Measurements from ENCODE around the gene BBX.

Gene BBX

DNA sequence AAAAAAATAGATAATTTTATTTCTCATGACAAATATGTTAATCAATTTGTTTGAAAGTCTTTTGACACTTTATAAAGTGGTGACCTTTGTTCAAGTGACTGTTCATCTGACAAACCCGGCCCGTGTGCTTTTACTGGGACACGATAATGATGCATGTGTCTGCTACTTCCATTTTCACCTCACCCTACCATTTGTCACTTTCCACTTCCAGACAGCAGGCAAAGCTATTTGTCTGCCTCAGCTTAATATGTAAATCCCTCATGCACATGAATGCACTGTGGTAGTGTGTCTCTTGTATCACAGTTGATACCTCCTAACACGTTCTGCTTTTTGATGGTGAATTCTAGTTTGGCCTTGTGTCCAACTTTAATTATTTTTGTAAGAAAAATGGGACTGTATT lies 204.3 kb downstream of the BBX start:
- Histone ChIP-seq H3K27ac (no peak overlapping the region), H3K4me3 (ENCODE audit: low read depth, low read length) (no peak overlapping the region), H3K9me3 (ENCODE audit: control insufficient read depth, low read length) (no peaks in the 10 kb centered on the region), H3K9ac (no peak overlapping the region), H3K4me2 (ENCODE audit: low read length) (no peak overlapping the region), H3K4me1 (no peaks in the 10 kb centered on the region), H3K27me3 (ENCODE audit: control insufficient read depth, insufficient read depth, low read length) (no peaks in the 10 kb centered on the region), H3K36me3 (ENCODE audit: control insufficient read depth, insufficient read depth, low read length) (no peaks in the 10 kb centered on the region), H3K79me2 (no peaks in the 10 kb centered on the region), H2AFZ (no peak overlapping the region)
- TF ChIP-seq, protein P1, sequence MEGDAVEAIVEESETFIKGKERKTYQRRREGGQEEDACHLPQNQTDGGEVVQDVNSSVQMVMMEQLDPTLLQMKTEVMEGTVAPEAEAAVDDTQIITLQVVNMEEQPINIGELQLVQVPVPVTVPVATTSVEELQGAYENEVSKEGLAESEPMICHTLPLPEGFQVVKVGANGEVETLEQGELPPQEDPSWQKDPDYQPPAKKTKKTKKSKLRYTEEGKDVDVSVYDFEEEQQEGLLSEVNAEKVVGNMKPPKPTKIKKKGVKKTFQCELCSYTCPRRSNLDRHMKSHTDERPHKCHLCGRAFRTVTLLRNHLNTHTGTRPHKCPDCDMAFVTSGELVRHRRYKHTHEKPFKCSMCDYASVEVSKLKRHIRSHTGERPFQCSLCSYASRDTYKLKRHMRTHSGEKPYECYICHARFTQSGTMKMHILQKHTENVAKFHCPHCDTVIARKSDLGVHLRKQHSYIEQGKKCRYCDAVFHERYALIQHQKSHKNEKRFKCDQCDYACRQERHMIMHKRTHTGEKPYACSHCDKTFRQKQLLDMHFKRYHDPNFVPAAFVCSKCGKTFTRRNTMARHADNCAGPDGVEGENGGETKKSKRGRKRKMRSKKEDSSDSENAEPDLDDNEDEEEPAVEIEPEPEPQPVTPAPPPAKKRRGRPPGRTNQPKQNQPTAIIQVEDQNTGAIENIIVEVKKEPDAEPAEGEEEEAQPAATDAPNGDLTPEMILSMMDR (IDR thresholded peaks at IDR 0.05): no peak

- Histone ChIP-seq H3K27ac (no peak overlapping the region), H3K4me2 (ENCODE audit: low read length) (no peak overlapping the region), H3K9ac (no peak overlapping the region), H3K79me2 (no peaks in the 10 kb centered on the region), H3K4me3 (ENCODE audit: low read depth, low read length) (no peak overlapping the region), H3K4me1 (no peaks in the 10 kb centered on the region), H3K36me3 (ENCODE audit: control insufficient read depth, insufficient read depth, low read length) (no peaks in the 10 kb centered on the region), H2AFZ (no peak overlapping the region), H3K27me3 (ENCODE audit: control insufficient read depth, insufficient read depth, low read length) (no peaks in the 10 kb centered on the region), H3K9me3 (ENCODE audit: control insufficient read depth, low read length) (no peaks in the 10 kb centered on the region)
- TF ChIP-seq, protein P1 (IDR thresholded peaks at IDR 0.05): no peak
These were observed 206.9 kb downstream of the BBX start for GRCh38 chr3:107729686-107730085.

DNA sequence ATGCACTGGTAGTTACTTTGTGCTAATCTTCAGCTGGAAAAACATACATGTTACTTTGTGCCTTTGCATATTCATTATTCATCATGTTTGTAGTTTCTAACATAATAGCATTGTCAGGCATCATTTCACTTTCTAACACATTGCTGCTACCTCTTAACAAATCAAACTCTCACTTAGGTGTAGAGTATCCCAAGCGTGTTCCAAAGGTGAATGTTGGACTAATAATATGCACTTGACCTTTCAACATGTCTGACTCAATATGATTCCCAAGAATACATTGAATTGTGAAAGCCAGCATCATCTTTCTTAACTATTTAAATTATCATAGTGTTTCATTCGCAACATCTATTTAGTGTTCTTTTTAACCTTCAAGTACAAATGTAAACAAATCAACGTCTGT lies 211.6 kb downstream of the BBX start:
- Histone ChIP-seq H3K4me1 (peaks cover 5% of the 10 kb centered on the region), H3K4me3 (ENCODE audit: low read depth, low read length) (no peak overlapping the region), H3K4me2 (ENCODE audit: low read length) (no peak overlapping the region), H3K79me2 (no peaks in the 10 kb centered on the region), H2AFZ (no peak overlapping the region), H3K27me3 (ENCODE audit: control insufficient read depth, insufficient read depth, low read length) (no peaks in the 10 kb centered on the region), H3K9me3 (ENCODE audit: control insufficient read depth, low read length) (no peaks in the 10 kb centered on the region), H3K27ac (no peak overlapping the region), H3K36me3 (ENCODE audit: control insufficient read depth, insufficient read depth, low read length) (no peaks in the 10 kb centered on the region), H3K9ac (no peak overlapping the region)
- TF ChIP-seq, protein P1 (IDR thresholded peaks at IDR 0.05): no peak

- no peak overlapping the region for H2AFZ ChIP-seq
- H3K27ac ChIP-seq: no peak overlapping the region
- H3K4me2 ChIP-seq (ENCODE audit: low read length): no peak overlapping the region
- no peak overlapping the region for H3K4me3 ChIP-seq (ENCODE audit: low read depth, low read length)
- no peak overlapping the region for H3K9ac ChIP-seq
- H3K9me3 ChIP-seq (ENCODE audit: control insufficient read depth, low read length): no peaks in the 10 kb centered on the region
- no peaks in the 10 kb centered on the region for H3K79me2 ChIP-seq
- H3K36me3 ChIP-seq (ENCODE audit: control insufficient read depth, insufficient read depth, low read length): no peaks in the 10 kb centered on the region
- TF ChIP-seq, protein P1 (IDR thresholded peaks at IDR 0.05): no peak
- H3K27me3 ChIP-seq (ENCODE audit: control insufficient read depth, insufficient read depth, low read length): no peaks in the 10 kb centered on the region
- peaks cover 5% of the 10 kb centered on the region for H3K4me1 ChIP-seq
These were observed 215.2 kb downstream of the BBX start for GRCh38 chr3:107737914-107738313.

DNA sequence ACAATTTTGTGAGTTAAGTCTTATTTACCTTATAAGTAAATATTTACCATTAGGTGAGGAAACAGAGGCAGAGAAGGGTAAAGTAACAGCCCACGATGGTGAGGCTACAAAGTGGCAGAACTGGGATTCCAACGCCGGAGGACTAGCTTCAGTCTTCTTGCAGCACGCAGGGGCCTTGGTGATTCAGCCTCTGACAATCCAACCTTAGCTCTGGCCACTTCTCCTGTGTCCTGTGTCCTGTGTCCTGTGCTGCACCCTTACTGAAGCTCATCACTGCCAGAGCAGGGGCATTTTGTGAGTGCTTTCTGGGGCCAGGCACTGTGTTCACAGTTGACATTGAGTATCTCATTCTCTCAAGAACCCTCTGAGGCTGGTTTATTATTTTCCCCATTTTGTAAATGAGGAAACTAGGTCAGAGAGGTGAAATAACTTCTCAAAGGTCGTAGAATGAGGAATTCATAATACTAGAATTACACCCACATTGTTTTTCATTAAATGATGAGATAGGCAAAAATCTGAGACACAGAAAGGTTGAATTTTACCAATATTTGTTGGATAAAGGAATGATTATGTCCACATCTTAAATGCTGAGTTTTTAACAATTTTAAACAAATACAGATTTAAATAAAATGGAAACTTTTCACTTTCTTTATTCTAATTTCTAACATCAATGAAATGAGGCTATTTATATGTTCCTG lies 215.9 kb downstream of the BBX start:
- Histone ChIP-seq H3K9me3 (ENCODE audit: control insufficient read depth, low read length) (no peaks in the 10 kb centered on the region), H3K4me3 (ENCODE audit: low read depth, low read length) (no peak overlapping the region), H2AFZ (no peak overlapping the region), H3K36me3 (ENCODE audit: control insufficient read depth, insufficient read depth, low read length) (no peaks in the 10 kb centered on the region), H3K79me2 (no peaks in the 10 kb centered on the region), H3K4me2 (ENCODE audit: low read length) (no peak overlapping the region), H3K9ac (no peak overlapping the region), H3K4me1 (peaks cover 5% of the 10 kb centered on the region), H3K27ac (no peak overlapping the region), H3K27me3 (ENCODE audit: control insufficient read depth, insufficient read depth, low read length) (no peaks in the 10 kb centered on the region)
- TF ChIP-seq, protein P1 (IDR thresholded peaks at IDR 0.05): no peak
